ENCODE data around the gene SND1.

SND1 gene

GRCh38 chr7:127876393-127876792 is 224.4 kb downstream of the SND1 start:
- no peak overlapping the region for H3K4me3 ChIP-seq (ENCODE audit: low read depth, low read length)
- no peak for TF ChIP-seq CTCF (IDR thresholded peaks at IDR 0.05; ENCODE audit: low read depth, low read length)

GRCh38 chr7:127877951-127878350 is 226.0 kb downstream of the SND1 start:
- no peak overlapping the region for H3K4me3 ChIP-seq (ENCODE audit: low read depth, low read length)
- TF ChIP-seq CTCF (IDR thresholded peaks at IDR 0.05; ENCODE audit: low read depth, low read length): no peak

GRCh38 chr7:127878791-127879190 is 226.8 kb downstream of the SND1 start:
- H3K4me3 ChIP-seq (ENCODE audit: low read depth, low read length): no peak overlapping the region
- TF ChIP-seq CTCF (IDR thresholded peaks at IDR 0.05; ENCODE audit: low read depth, low read length): no peak

- H3K4me3 ChIP-seq (ENCODE audit: low read depth, low read length): no peak overlapping the region
- TF ChIP-seq CTCF (IDR thresholded peaks at IDR 0.05; ENCODE audit: low read depth, low read length): no peak
Measured at GRCh38 chr7:127879436-127879835, 227.4 kb downstream of the SND1 start.

GRCh38 chr7:127879942-127880341 is 227.9 kb downstream of the SND1 start:
- TF ChIP-seq CTCF (IDR thresholded peaks at IDR 0.05; ENCODE audit: low read depth, low read length): no peak
- H3K4me3 ChIP-seq (ENCODE audit: low read depth, low read length): no peak overlapping the region

- no peak for TF ChIP-seq CTCF (IDR thresholded peaks at IDR 0.05; ENCODE audit: low read depth, low read length)
- H3K4me3 ChIP-seq (ENCODE audit: low read depth, low read length): no peak overlapping the region
Measured at GRCh38 chr7:127880454-127880853, 228.5 kb downstream of the SND1 start.

GRCh38 chr7:127881564-127881963 is 229.6 kb downstream of the SND1 start:
- no peak for TF ChIP-seq CTCF (IDR thresholded peaks at IDR 0.05; ENCODE audit: low read depth, low read length)
- H3K4me3 ChIP-seq (ENCODE audit: low read depth, low read length): no peak overlapping the region
